K562 (cell line): ENCODE results near the gene CES5A. TPM values are rescaled to one million over a fixed set of nuclear protein-coding genes. Genes with fewer than 3 reads are reported as not detected.
A peak's percentile ranks its signal among the peaks of the same experiment; 100 is the strongest.

Source experiments
- ATAC-seq: fragments of 200-7000 bp; cut with Tn5 transposase; 3 replicates; pipeline ENCODE4 v1.9.1; 2020; ENCODE audit warnings: moderate library complexity
- BruUV-seq: library from RNA; stranded (reverse); fragments of 400-500 nt; replicated peaks from 2 replicates; lab custom pipeline; 2021; lab: Mats Ljungman, UMichigan
- CTCF ChIA-PET: fragments of 300-600 bp; formaldehyde crosslinking; extraction: SDS; loops from one replicate; lab custom pipeline; 2021; ENCODE audit warnings: low intra/inter-chr PET ratio; lab: Yijun Ruan, JAX
- POLR2A ChIA-PET: fragments of 300-600, 350-650 bp; sonication (Branson Sonifier 250); formaldehyde crosslinking; extraction: SDS; loops from one replicate; lab custom pipeline; 2021; ENCODE audit warnings: antibody characterized with exemption, inconsistent platforms; lab: Yijun Ruan, JAX
- DNase-seq, 4 experiments: peaks; one replicate each; pipeline versions ENCODE4 v3.0.0 to v3.0.0-alpha.2; 2011 to 2018; ENCODE audit warnings: low spot score in 3 of 4, mixed read lengths in 3 of 4; ENCODE audit errors: extremely low read depth in 1 of 4
- FAIRE-seq: peaks from 2 replicates; lab custom pipeline; 2011; peaks lifted over from hg19 to GRCh38; lab: Jason Lieb, UNC
- H2AFZ ChIP-seq: 2 replicates; pipeline ENCODE4 v1.6.0; 2011; ENCODE audit warnings: low read depth, low read length, control low read depth, inconsistent platforms
- H3K27ac ChIP-seq: fragments of 200-600 bp; 3 replicates; pipeline ENCODE4 v1.8.0; 2011; ENCODE audit warnings: low read depth, mild to moderate bottlenecking, control low read depth, inconsistent platforms, low read length, moderate library complexity, mixed read lengths; ENCODE audit errors: extremely low read depth
- H3K27me3 ChIP-seq, 2 experiments: fragments of 300-600 bp in 1 of 2; 2 replicates in 1 of 2; 3 replicates in 1 of 2; pipeline versions ENCODE4 v1.6.0 to v1.8.0; 2011; ENCODE audit warnings: inconsistent platforms in 2 of 2, low read length in 2 of 2, mild to moderate bottlenecking in 1 of 2, mixed read lengths in 1 of 2, moderate library complexity in 1 of 2; ENCODE audit not compliant: control insufficient read depth in 2 of 2, insufficient read depth in 2 of 2
- H3K36me3 ChIP-seq: fragments of 300-600 bp; 3 replicates; pipeline ENCODE4 v1.8.0; 2011; ENCODE audit warnings: mild to moderate bottlenecking, low read length, inconsistent platforms; ENCODE audit not compliant: control insufficient read depth, insufficient read depth
- H3K4me1 ChIP-seq, 2 experiments: fragments of 200-600 bp in 1 of 2; replicated peaks in 1 of 2; 2 replicates in 1 of 2; 3 replicates in 1 of 2; pipeline versions ENCODE4 v1.5.1 to v1.8.0; 2011; ENCODE audit warnings: inconsistent platforms in 2 of 2, low read length in 2 of 2, mild to moderate bottlenecking in 1 of 2, mixed read lengths in 1 of 2, moderate library complexity in 1 of 2; ENCODE audit not compliant: control insufficient read depth in 2 of 2, insufficient read depth in 2 of 2
- H3K4me2 ChIP-seq: 2 replicates; pipeline ENCODE4 v1.6.1; 2011; ENCODE audit warnings: low read length, control low read depth, inconsistent platforms, mixed read lengths; ENCODE audit not compliant: insufficient read depth
- H3K4me3 ChIP-seq: fragments of 200-600 bp; sonication (generic), shearing (Covaris generic); 2 replicates; pipeline ENCODE4 v1.5.1; 2016; ENCODE audit warnings: control low read depth, inconsistent platforms
- H3K79me2 ChIP-seq: fragments of 200-600 bp; 3 replicates; pipeline ENCODE4 v1.8.0; 2011; ENCODE audit warnings: low read length, inconsistent platforms; ENCODE audit not compliant: control insufficient read depth, insufficient read depth
- H3K9ac ChIP-seq, 2 experiments: 2 replicates each; pipeline versions ENCODE4 v1.6.0 to v1.6.1; 2011; ENCODE audit warnings: low read depth in 2 of 2, low read length in 2 of 2, control low read depth in 1 of 2, inconsistent platforms in 1 of 2, mild to moderate bottlenecking in 1 of 2, mixed read lengths in 1 of 2; ENCODE audit not compliant: insufficient read depth in 1 of 2
- H3K9me1 ChIP-seq: one replicate; pipeline ENCODE4 v1.6.0; 2011; ENCODE audit warnings: inconsistent platforms, mild to moderate bottlenecking, low read length, moderate library complexity; ENCODE audit not compliant: control insufficient read depth, insufficient read depth
- H3K9me3 ChIP-seq: replicated peaks from 2 replicates; pipeline ENCODE4 v1.5.1; 2011; ENCODE audit warnings: low read depth, low read length, inconsistent platforms; ENCODE audit not compliant: control insufficient read depth, insufficient read depth
- H4K20me1 ChIP-seq: replicated peaks from 2 replicates; pipeline ENCODE4 v1.6.1; 2011; ENCODE audit warnings: low read length, inconsistent platforms, mixed read lengths; ENCODE audit not compliant: control insufficient read depth, insufficient read depth
- CEBPB ChIP-seq: fragments of 450-650 bp; IDR thresholded peaks from 2 replicates; pipeline ENCODE4 v1.6.1; 2016; ENCODE audit warnings: missing genetic modification characterization, missing compliant biosample characterization
- ETS2 ChIP-seq: IDR thresholded peaks from 2 replicates; pipeline ENCODE4 v1.6.1; 2016; ENCODE audit warnings: borderline replicate concordance, missing genetic modification characterization, mild to moderate bottlenecking, moderate library complexity, missing compliant biosample characterization; ENCODE audit not compliant: poor library complexity, severe bottlenecking
- MED1 ChIP-seq: sonication (generic); formaldehyde crosslinking; IDR thresholded peaks from 2 replicates; pipeline ENCODE4 v1.8.1; 2023; ENCODE audit warnings: missing genetic modification reagents, borderline replicate concordance
- NCOA6 ChIP-seq: fragments of 450-650 bp; IDR thresholded peaks from 2 replicates; pipeline ENCODE4 v1.6.1; 2017; ENCODE audit warnings: mild to moderate bottlenecking
- NRF1 ChIP-seq, 2 experiments: fragments of 450-650 bp; IDR thresholded peaks in 1 of 2; conservative IDR thresholded peaks in 1 of 2; 2 replicates each; pipeline ENCODE4 v1.6.1; 2014; ENCODE audit warnings: mild to moderate bottlenecking in 2 of 2
- PTBP1 ChIP-seq: fragments of 200-400 bp; formaldehyde crosslinking; IDR thresholded peaks from 2 replicates; pipeline ENCODE4 v1.6.1; 2017; ENCODE audit warnings: low read depth, low read length
- RFX5 ChIP-seq: IDR thresholded peaks from 2 replicates; pipeline ENCODE4 v1.6.1; 2011; ENCODE audit warnings: low read depth, mild to moderate bottlenecking, improper control_type of control experiment, low read length
- ZBTB26 ChIP-seq: fragments of 450-650 bp; formaldehyde crosslinking; IDR thresholded peaks from 2 replicates; pipeline ENCODE4 v1.4.0; 2022; ENCODE audit warnings: missing genetic modification characterization
- ZNF609 ChIP-seq: sonication (generic); formaldehyde crosslinking; IDR thresholded peaks from 2 replicates; pipeline ENCODE4 v1.8.1; 2023; ENCODE audit warnings: missing genetic modification reagents, mild to moderate bottlenecking, borderline replicate concordance
- WGBS: fragments of 100-300 bp; shearing (Covaris generic); methylation state at CpG from one replicate; pipeline ENCODE4 v1.1.6; 2016; ENCODE audit warnings: low coverage, mixed read lengths; ENCODE audit not compliant: insufficient coverage; ENCODE audit errors: missing lambda C conversion rate; 5-methylcytosine and 5-hydroxymethylcytosine counted together
- in situ Hi-C: fragments of 300-500 bp; cut with MboI; formaldehyde crosslinking; loops from 4 replicates; pipeline ENCODE4 v1.15.0; 2018; ENCODE audit warnings: inconsistent platforms, mixed read lengths
- intact Hi-C: fragments of 100-400 bp; cut with micrococcal nuclease; formaldehyde crosslinking; loops from 2 replicates; pipeline ENCODE4 v1.14.2; 2022
- polyA plus RNA-seq, 8 experiments: library from polyadenylated mRNA; depleted of rRNA in 4 of 8; stranded (reverse) in 5 of 8; unstranded in 3 of 8; fragments of >200 nt; fragmentation: Nextera tagmentation in 2 of 8; fragmentation: Illumina TruSeq in 1 of 8; extraction: Ambion mirVana in 2 of 8; extraction: Trizol in 1 of 8; gene quantifications; 2 replicates each; pipeline versions ENCODE4 v1.2.1 to v1.2.3, GENCODE V29; 2011 to 2014; ENCODE audit warnings: inconsistent platforms in 1 of 8, missing spikeins in 1 of 8
- total RNA-seq, 7 experiments: library from RNA; depleted of rRNA in 6 of 7; stranded (reverse); fragments of >200 nt in 6 of 7; fragmentation: Illumina TruSeq in 2 of 7; extraction: Trizol in 2 of 7; gene quantifications; 2 replicates each; pipeline versions ENCODE4 v1.2.1 to v1.2.3, GENCODE V29; 2011 to 2021; ENCODE audit warnings: low replicate concordance in 1 of 7

CES5A gene
- total and polyA plus RNA-seq, 9 of the 15 experiments (the other 6 are each of a cell fraction or from before 2014, with no cell fraction given), result 0.07 to 0.17 (median 0.15) TPM; not detected in 4

GRCh38 chr16:55820615-55821014 lies 54.6 kb downstream of the CES5A start:
- no peaks in the 10 kb centered on the region for H3K4me1 ChIP-seq
- TF ChIP-seq RFX5, result no peak
- no peak for TF ChIP-seq MED1 (CRISPR knock-in tag)
- CTCF ChIA-PET, result no interaction called here
- POLR2A ChIA-PET, result no interaction called here
- no peak overlapping the region for H3K9ac ChIP-seq
- no peak overlapping the region for H2AFZ ChIP-seq
- WGBS, result 4% methylated on average over 3 of the region's 3 CpGs
- DNase-seq, result no peak
- no peak overlapping the region for H3K27ac ChIP-seq
- no TSS peak for BruUV-seq
- ATAC-seq, result no peak
- H3K79me2 ChIP-seq, result no peaks in the 10 kb centered on the region
- H3K9me1 ChIP-seq, result no peaks in the 10 kb centered on the region
- no peak overlapping the region for H3K4me3 ChIP-seq
- H3K36me3 ChIP-seq, result no peaks in the 10 kb centered on the region
- intact Hi-C loops (no loop called here), in situ Hi-C loops (no loop called here)
- no peak overlapping the region for H3K4me2 ChIP-seq
- no peak for FAIRE-seq
- no peaks in the 10 kb centered on the region for H3K9me3 ChIP-seq
- H3K27me3 ChIP-seq, result peaks cover 2 to 7% of the 10 kb centered on the region in 2 experiments; a peak in 2 of 5 replicates
- H4K20me1 ChIP-seq, result no peaks in the 10 kb centered on the region

GRCh38 chr16:55817236-55817912 lies 57.8 kb downstream of the CES5A start:
- 1% methylated on average over 5 of the region's 5 CpGs for WGBS
- no peak overlapping the region for H3K4me3 ChIP-seq
- no peaks in the 10 kb centered on the region for H3K4me1 ChIP-seq
- H3K9me1 ChIP-seq, result no peaks in the 10 kb centered on the region
- H2AFZ ChIP-seq, result no peak overlapping the region
- intact Hi-C loops (no loop called here), in situ Hi-C loops (no loop called here)
- no peaks in the 10 kb centered on the region for H3K79me2 ChIP-seq
- FAIRE-seq (no peak), ATAC-seq (no peak), DNase-seq (no peak)
- no peak overlapping the region for H3K27ac ChIP-seq
- H4K20me1 ChIP-seq, result no peaks in the 10 kb centered on the region
- H3K27me3 ChIP-seq, result peaks cover 2 to 12% of the 10 kb centered on the region in 2 experiments; a peak in 3 of 5 replicates
- CTCF ChIA-PET, result no interaction called here
- no peaks in the 10 kb centered on the region for H3K36me3 ChIP-seq
- no peak overlapping the region for H3K4me2 ChIP-seq
- H3K9ac ChIP-seq, result no peak overlapping the region
- POLR2A ChIA-PET, result no interaction called here
- H3K9me3 ChIP-seq, result no peaks in the 10 kb centered on the region
- no TSS peak for BruUV-seq
- TF ChIP-seq ZNF609 (CRISPR knock-in tag) (no peak), NRF1 (conservative IDR thresholded peaks at IDR 0.05 in 1 of 2, IDR thresholded peaks at IDR 0.05 in 1 of 2) (peak in 1 of 2 experiments; percentile 19; a peak in 1 of 4 replicates), PTBP1 (no peak), CEBPB (peak; percentile 36; the same call in 1 of the 2 replicates), NCOA6 (no peak), ETS2 (tag) (no peak), ZBTB26 (CRISPR knock-in tag) (0 out of 2 replicates have a peak, but pooled peaks have one; percentile 24)
